ENCODE results near the gene NPDC1.

Gene NPDC1

GRCh38 chr9:137041124-137041523 lies 4.9 kb downstream of the NPDC1 start:
- TF ChIP-seq, protein P1, sequence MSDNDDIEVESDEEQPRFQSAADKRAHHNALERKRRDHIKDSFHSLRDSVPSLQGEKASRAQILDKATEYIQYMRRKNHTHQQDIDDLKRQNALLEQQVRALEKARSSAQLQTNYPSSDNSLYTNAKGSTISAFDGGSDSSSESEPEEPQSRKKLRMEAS (IDR thresholded peaks at IDR 0.05), result no peak
- TF ChIP-seq, protein P2, sequence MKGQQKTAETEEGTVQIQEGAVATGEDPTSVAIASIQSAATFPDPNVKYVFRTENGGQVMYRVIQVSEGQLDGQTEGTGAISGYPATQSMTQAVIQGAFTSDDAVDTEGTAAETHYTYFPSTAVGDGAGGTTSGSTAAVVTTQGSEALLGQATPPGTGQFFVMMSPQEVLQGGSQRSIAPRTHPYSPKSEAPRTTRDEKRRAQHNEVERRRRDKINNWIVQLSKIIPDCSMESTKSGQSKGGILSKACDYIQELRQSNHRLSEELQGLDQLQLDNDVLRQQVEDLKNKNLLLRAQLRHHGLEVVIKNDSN (IDR thresholded peaks at IDR 0.05), result no peak
- no peak for TF ChIP-seq EP300 (IDR thresholded peaks at IDR 0.05; ENCODE audit: borderline replicate concordance)
- no peak for TF ChIP-seq FOXM1 (IDR thresholded peaks at IDR 0.05; ENCODE audit: borderline replicate concordance, low read depth)
- TF ChIP-seq ZBTB7A (IDR thresholded peaks at IDR 0.05; ENCODE audit: low read depth), result no peak
- TF ChIP-seq EGR1 (IDR thresholded peaks at IDR 0.05), result no peak
- TF ChIP-seq CREB1 (IDR thresholded peaks at IDR 0.05; ENCODE audit: low read depth), result no peak
- TF ChIP-seq CEBPB (IDR thresholded peaks at IDR 0.05), result no peak
- no peak for TF ChIP-seq NFIC (IDR thresholded peaks at IDR 0.05)
- no peak for TF ChIP-seq TEAD4 (IDR thresholded peaks at IDR 0.05)

- TF ChIP-seq NFIC (IDR thresholded peaks at IDR 0.05) (no peak), EP300 (IDR thresholded peaks at IDR 0.05; ENCODE audit: borderline replicate concordance) (no peak), YY1 (IDR thresholded peaks at IDR 0.05; ENCODE audit: low read depth) (no peak), REST (IDR thresholded peaks at IDR 0.05; ENCODE audit: low read depth) (no peak), TEAD4 (IDR thresholded peaks at IDR 0.05) (no peak), CREB1 (IDR thresholded peaks at IDR 0.05; ENCODE audit: low read depth) (no peak), TCF12 (IDR thresholded peaks at IDR 0.05; ENCODE audit: low read depth) (no peak), RAD21 (IDR thresholded peaks at IDR 0.05; ENCODE audit: low read depth) (no peak), EGR1 (IDR thresholded peaks at IDR 0.05) (no peak), FOXM1 (IDR thresholded peaks at IDR 0.05; ENCODE audit: borderline replicate concordance, low read depth) (no peak), ZBTB7A (IDR thresholded peaks at IDR 0.05; ENCODE audit: low read depth) (no peak), TAF1 (IDR thresholded peaks at IDR 0.05; ENCODE audit: low read depth) (no peak)
- TF ChIP-seq, protein P1 (IDR thresholded peaks at IDR 0.05), result no peak
Measured at GRCh38 chr9:137040568-137040967, 5.4 kb downstream of the NPDC1 start.

GRCh38 chr9:137039611-137040366 lies 6.2 kb downstream of the NPDC1 start:
- TF ChIP-seq TAF1 (IDR thresholded peaks at IDR 0.05; ENCODE audit: low read depth) (no peak), NFIC (IDR thresholded peaks at IDR 0.05) (no peak), CREB1 (IDR thresholded peaks at IDR 0.05; ENCODE audit: low read depth) (no peak)

GRCh38 chr9:137038916-137039315 lies 7.1 kb downstream of the NPDC1 start:
- no peak for TF ChIP-seq TCF12 (IDR thresholded peaks at IDR 0.05; ENCODE audit: low read depth)
- TF ChIP-seq CEBPB (IDR thresholded peaks at IDR 0.05), result no peak
- TF ChIP-seq NFIC (IDR thresholded peaks at IDR 0.05), result no peak
- TF ChIP-seq, protein P2 (IDR thresholded peaks at IDR 0.05), result no peak
- no peak for TF ChIP-seq EP300 (IDR thresholded peaks at IDR 0.05; ENCODE audit: borderline replicate concordance)
- no peak for TF ChIP-seq REST (IDR thresholded peaks at IDR 0.05; ENCODE audit: low read depth)

DNA sequence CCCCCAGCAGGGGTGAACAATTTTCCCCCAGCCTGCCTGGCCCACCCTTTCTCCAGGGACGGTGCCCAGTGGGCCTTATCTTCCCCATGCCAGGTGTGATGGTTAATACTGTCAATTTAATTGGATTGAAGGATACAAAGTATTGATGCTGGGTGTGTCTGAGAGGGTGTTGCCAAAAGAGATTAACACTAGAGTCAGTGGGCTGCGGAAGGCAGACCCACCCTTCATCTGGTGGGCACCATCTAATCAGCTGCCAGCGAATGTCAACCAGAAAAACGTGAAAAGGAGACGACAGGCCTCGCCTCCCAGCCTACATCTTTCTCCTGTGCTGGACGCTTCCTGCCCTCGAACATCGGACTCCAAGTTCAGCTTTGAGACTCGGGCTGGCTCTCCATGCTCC lies 8.5 kb downstream of the NPDC1 start:
- TF ChIP-seq, protein P1 (IDR thresholded peaks at IDR 0.05), result no peak
- TF ChIP-seq EGR1 (IDR thresholded peaks at IDR 0.05), result no peak
- no peak for TF ChIP-seq TEAD4 (IDR thresholded peaks at IDR 0.05)
- TF ChIP-seq TAF1 (IDR thresholded peaks at IDR 0.05; ENCODE audit: low read depth), result no peak
- no peak for TF ChIP-seq NFIC (IDR thresholded peaks at IDR 0.05)
- no peak for TF ChIP-seq FOXM1 (IDR thresholded peaks at IDR 0.05; ENCODE audit: borderline replicate concordance, low read depth)
- TF ChIP-seq RAD21 (IDR thresholded peaks at IDR 0.05; ENCODE audit: low read depth), result no peak
- no peak for TF ChIP-seq REST (IDR thresholded peaks at IDR 0.05; ENCODE audit: low read depth)
- no peak for TF ChIP-seq CREB1 (IDR thresholded peaks at IDR 0.05; ENCODE audit: low read depth)
- TF ChIP-seq TCF12 (IDR thresholded peaks at IDR 0.05; ENCODE audit: low read depth), result no peak
- no peak for TF ChIP-seq YY1 (IDR thresholded peaks at IDR 0.05; ENCODE audit: low read depth)
- no peak for TF ChIP-seq CEBPB (IDR thresholded peaks at IDR 0.05)

Data from Ishikawa (cell line).